CD4-positive, CD25-positive, alpha-beta regulatory T cell (primary cell): ENCODE data around the gene SOD2. TPM values are rescaled to one million over a fixed set of nuclear protein-coding genes. Genes with fewer than 3 reads are reported as not detected.
"Not testable (repeated sequence)": the region's sequence is repeated elsewhere in the genome, so short reads cannot be mapped to it uniquely, and the experiment has no call there.

Source experiments
- ATAC-seq, 2 donors: fragments of 150-1000 bp; cut with Tn5 transposase; one replicate each; pipeline ENCODE4 v1.10.0; 2021; ENCODE audit warnings: low read depth in 2 of 2, moderate number of reproducible peaks in 2 of 2, moderate library complexity in 1 of 2
- DNase-seq, 3 donors: peaks; one replicate each; pipeline versions ENCODE4 v3.0.0 to v3.0.0-alpha.2; 2012 to 2022; ENCODE audit warnings: mixed read lengths in 1 of 3
- H3K27ac ChIP-seq: one replicate; pipeline ENCODE4 v1.7.0; 2013; ENCODE audit warnings: mild to moderate bottlenecking, low read length; ENCODE audit not compliant: insufficient read depth, poor library complexity, severe bottlenecking
- H3K27me3 ChIP-seq: one replicate; pipeline ENCODE4 v1.7.0; 2013; ENCODE audit warnings: low read length; ENCODE audit not compliant: control insufficient read depth, insufficient read depth
- H3K36me3 ChIP-seq: one replicate; pipeline ENCODE4 v1.7.0; 2013; ENCODE audit warnings: mild to moderate bottlenecking, low read length, moderate library complexity; ENCODE audit not compliant: control insufficient read depth, insufficient read depth
- H3K4me1 ChIP-seq: 2 replicates; pipeline ENCODE4 v1.7.0; 2013; ENCODE audit warnings: mild to moderate bottlenecking, low read length; ENCODE audit not compliant: insufficient read depth, control insufficient read depth, poor library complexity, severe bottlenecking
- H3K4me3 ChIP-seq: one replicate; pipeline ENCODE4 v1.7.0; 2013; ENCODE audit warnings: low read depth, mild to moderate bottlenecking, low read length, moderate library complexity
- H3K9me3 ChIP-seq, 2 experiments: 1 replicate in 1 of 2; 2 replicates in 1 of 2; pipeline ENCODE4 v1.7.0; 2013; ENCODE audit warnings: low read length in 2 of 2, mild to moderate bottlenecking in 1 of 2, moderate library complexity in 1 of 2; ENCODE audit not compliant: control insufficient read depth in 2 of 2
- H3K27ac Mint-ChIP-seq, 3 donors: one replicate each; pipeline ENCODE4 v1.8.0; 2020 to 2022; ENCODE audit warnings: mild to moderate bottlenecking in 3 of 3, mixed read lengths in 3 of 3, moderate library complexity in 2 of 3
- H3K27me3 Mint-ChIP-seq: one replicate; pipeline ENCODE4 v1.8.0; 2022; ENCODE audit warnings: mild to moderate bottlenecking, mixed read lengths
- H3K36me3 Mint-ChIP-seq: one replicate; pipeline ENCODE4 v1.8.0; 2020; ENCODE audit warnings: mixed read lengths
- H3K4me1 Mint-ChIP-seq, 4 donors: one replicate each; pipeline ENCODE4 v1.8.0; 2020 to 2022; ENCODE audit warnings: mixed read lengths in 4 of 4, mild to moderate bottlenecking in 1 of 4
- H3K4me3 Mint-ChIP-seq, 4 donors: one replicate each; pipeline ENCODE4 v1.8.0; 2020 to 2022; ENCODE audit warnings: mild to moderate bottlenecking in 4 of 4, mixed read lengths in 4 of 4, moderate library complexity in 3 of 4
- H3K9me3 Mint-ChIP-seq, 7 donors: one replicate each; pipeline ENCODE4 v1.8.0; 2020 to 2022; ENCODE audit warnings: mixed read lengths in 7 of 7, mild to moderate bottlenecking in 3 of 7, moderate library complexity in 2 of 7
- polyA plus RNA-seq, 4 donors: library from polyadenylated mRNA; unstranded; fragments of 300-500 nt; fragmentation: Illumina TruSeq; gene quantifications; one replicate each; pipeline ENCODE4 v1.2.3, GENCODE V29; 2021
- total RNA-seq: library from RNA; stranded (reverse); gene quantifications from one replicate; pipeline ENCODE4 v1.2.3, GENCODE V29; 2022

SOD2 gene
- total RNA-seq, result 187 TPM
- 100 to 1,000 TPM; 112 to 144 (median 136) TPM for polyA plus RNA-seq

DNA sequence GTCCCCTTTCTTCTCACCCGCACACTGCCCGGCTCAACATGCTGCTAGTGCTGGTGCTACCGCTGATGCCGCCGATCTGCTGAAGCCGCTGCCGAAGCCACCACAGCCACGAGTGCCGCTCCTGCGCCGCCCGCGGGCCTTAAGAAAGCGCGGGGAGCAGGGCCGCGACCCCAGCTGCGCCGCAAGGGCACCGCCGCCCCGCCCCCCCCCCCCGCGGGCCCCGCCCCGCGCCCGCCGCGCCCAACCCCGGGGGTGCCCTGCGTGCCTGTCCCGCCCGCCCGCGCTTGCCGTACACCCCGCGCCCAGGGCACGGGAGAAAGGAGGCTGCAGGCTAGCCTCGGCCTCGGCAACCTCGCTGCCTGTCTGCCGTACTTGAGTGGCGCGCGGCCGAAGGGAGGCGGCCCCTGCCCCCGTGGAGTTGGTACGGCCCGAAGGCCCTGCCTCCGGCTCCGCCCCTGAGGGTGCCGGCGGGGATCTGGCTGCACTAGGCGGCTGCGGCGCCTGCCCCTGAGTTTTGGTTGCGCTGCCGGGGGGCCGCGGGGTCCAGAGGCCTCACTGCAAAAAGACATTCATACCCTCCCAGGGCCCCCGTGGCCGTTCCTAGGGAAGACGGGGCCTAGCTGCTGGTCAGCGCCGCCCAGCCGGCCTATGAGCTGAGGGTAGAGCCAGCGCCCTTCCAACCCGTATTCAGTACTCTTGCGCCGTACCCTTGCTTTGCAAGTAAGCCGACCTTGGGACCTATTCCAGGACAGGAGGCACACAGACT is at the start of gene SOD2:
SOD2 (minus strand) TSS at position 114 of the 766 bp plus-strand sequence; CDS start at position 40, 74 bp downstream.
- peak within 1 kb of the TSS; percentile 84 for H3K27ac ChIP-seq
- peak within 1 kb of the TSS; percentile 94 for H3K4me3 ChIP-seq
- Mint-ChIP-seq H3K4me1 (peaks cover 15 to 65% (median 37%) of the 10 kb centered on the region in 4 donors), H3K9me3 (peaks cover 0 to 1% (median 0%) of the 10 kb centered on the region in 7 donors), H3K36me3 (peaks cover 15% of the 10 kb centered on the region), H3K27me3 (no peaks in the 10 kb centered on the region), H3K4me3 (peak within 1 kb of the TSS; percentile 91 to 98 (median 96)), H3K27ac (peak within 1 kb of the TSS; percentile 96 to 98 (median 97))
- DNase-seq (peak; percentile 77 to 94 (median 88)), ATAC-seq (peak; percentile 80 to 82)
- peaks cover 13% of the 10 kb centered on the region for H3K36me3 ChIP-seq
- no peaks in the 10 kb centered on the region for H3K27me3 ChIP-seq
- H3K9me3 ChIP-seq, result no peaks in the 10 kb centered on the region
- peaks cover 51% of the 10 kb centered on the region for H3K4me1 ChIP-seq

DNA sequence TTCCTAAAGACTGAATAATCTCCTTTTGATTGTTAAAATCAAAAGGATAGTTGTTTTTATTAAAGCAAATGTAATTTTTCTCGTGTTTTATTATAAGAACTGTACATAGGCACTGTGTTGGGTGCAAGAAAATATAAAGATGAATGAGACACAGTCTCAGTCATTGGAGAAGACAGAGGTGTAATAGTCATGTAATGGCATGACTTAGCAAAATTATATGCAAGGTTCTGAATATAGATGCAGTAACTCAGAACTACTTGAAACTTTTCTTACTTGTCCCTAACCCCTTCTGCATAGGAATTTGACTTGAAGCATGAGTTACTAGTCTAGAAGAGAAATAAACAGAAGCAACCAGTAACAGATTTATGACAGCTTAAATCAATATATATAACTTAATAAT is 49.1 kb upstream of the SOD2 start:
- no peak for ATAC-seq
- no peak overlapping the region for H3K27ac ChIP-seq
- no peaks in the 10 kb centered on the region for H3K9me3 Mint-ChIP-seq
- peaks cover 30 to 49% (median 38%) of the 10 kb centered on the region in 4 donors for H3K4me1 Mint-ChIP-seq
- no peak overlapping the region for H3K27ac Mint-ChIP-seq
- peaks cover 94% of the 10 kb centered on the region for H3K36me3 ChIP-seq
- H3K27me3 Mint-ChIP-seq, result no peaks in the 10 kb centered on the region
- peaks cover 7% of the 10 kb centered on the region for H3K4me1 ChIP-seq
- no peaks in the 10 kb centered on the region for H3K27me3 ChIP-seq
- H3K36me3 Mint-ChIP-seq, result peaks cover 44% of the 10 kb centered on the region
- H3K9me3 ChIP-seq, result no peaks in the 10 kb centered on the region
- DNase-seq, result no peak
- H3K4me3 ChIP-seq, result no peak overlapping the region
- no peak overlapping the region for H3K4me3 Mint-ChIP-seq

DNA sequence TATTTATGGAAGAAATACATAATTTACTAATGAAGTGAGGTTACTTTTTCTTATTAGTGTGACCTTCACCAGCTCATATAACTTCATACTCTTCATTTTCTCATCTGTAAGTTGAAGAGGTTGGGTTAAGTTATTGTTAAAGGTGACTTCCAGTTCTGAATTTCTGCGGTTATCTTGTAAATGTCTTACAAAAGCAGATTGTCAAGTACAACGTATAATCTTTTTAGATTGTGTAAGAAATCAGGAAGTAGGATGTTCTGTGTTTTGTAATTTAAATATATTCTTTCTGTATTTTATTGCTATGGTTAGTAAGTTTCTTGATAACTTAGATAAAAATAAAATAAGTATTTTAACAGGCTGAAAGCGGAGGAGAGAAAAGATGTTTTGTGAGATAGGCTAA is 46.3 kb upstream of the SOD2 start:
- Mint-ChIP-seq H3K4me1 (peaks cover 22 to 55% (median 30%) of the 10 kb centered on the region in 4 donors), H3K27ac (no peak overlapping the region), H3K36me3 (peaks cover 27% of the 10 kb centered on the region), H3K27me3 (no peaks in the 10 kb centered on the region), H3K9me3 (no peaks in the 10 kb centered on the region), H3K4me3 (no peak overlapping the region)
- Histone ChIP-seq H3K9me3 (no peaks in the 10 kb centered on the region), H3K4me3 (no peak overlapping the region), H3K36me3 (peaks cover 70% of the 10 kb centered on the region), H3K27me3 (no peaks in the 10 kb centered on the region), H3K27ac (peak overlapping the region; percentile 34), H3K4me1 (peaks cover 27% of the 10 kb centered on the region)
- DNase-seq, result no peak
- ATAC-seq, result no peak

DNA sequence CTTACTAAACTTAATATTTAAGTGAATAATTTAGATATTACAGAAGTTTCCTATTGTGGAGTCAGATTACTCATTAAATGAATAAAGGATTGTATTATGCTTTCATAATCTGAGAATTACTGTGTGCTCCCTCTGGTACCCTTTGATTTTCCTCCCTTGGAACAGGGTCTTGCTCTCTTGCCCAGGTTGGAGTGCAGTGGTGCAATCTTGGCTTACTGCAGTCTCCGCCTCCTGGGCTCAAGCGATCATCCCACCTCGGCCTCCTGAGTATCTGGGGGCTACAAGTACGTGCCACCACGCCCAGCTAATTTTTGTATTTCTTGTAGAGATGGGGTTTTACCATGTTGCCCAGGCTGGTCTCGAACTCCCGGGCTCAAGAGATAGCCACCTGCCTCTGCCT is 43.9 kb upstream of the SOD2 start:
- DNase-seq, result no peak
- ATAC-seq, result no peak
- peaks cover 12% of the 10 kb centered on the region for H3K36me3 Mint-ChIP-seq
- H3K9me3 ChIP-seq, result no peaks in the 10 kb centered on the region
- H3K27me3 Mint-ChIP-seq, result no peaks in the 10 kb centered on the region
- H3K4me3 Mint-ChIP-seq, result no peak overlapping the region
- no peaks in the 10 kb centered on the region for H3K27me3 ChIP-seq
- peak overlapping the region; percentile 10 for H3K4me3 ChIP-seq
- H3K36me3 ChIP-seq, result peaks cover 46% of the 10 kb centered on the region
- no peaks in the 10 kb centered on the region for H3K9me3 Mint-ChIP-seq
- peak overlapping the region; percentile 14 for H3K27ac ChIP-seq
- H3K4me1 ChIP-seq, result peaks cover 51% of the 10 kb centered on the region
- H3K27ac Mint-ChIP-seq, result no peak overlapping the region
- H3K4me1 Mint-ChIP-seq, result peaks cover 28 to 72% (median 33%) of the 10 kb centered on the region in 4 donors

DNA sequence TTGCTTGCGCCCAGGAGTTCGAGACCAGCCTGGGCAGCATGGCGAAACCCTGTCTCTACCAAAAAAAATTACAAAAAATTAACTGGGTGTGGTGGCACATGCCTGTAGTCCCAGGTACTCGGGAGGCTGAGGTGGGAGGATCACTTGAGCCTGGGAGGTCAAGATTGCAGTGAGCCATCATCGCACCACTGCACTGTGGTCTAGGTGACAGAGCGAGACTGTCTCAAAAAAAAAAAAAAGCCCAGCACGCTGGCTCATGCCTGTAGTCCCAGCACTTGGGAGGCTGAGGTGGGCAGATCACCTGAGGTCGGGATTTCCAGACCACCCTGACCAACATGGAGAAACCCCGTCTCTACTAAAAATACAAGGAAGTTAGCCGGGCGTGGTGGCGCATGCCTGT is 40.4 kb upstream of the SOD2 start:
- Histone ChIP-seq H3K4me1 (peaks cover 85% of the 10 kb centered on the region), H3K27ac (peak overlapping the region; percentile 33), H3K36me3 (peaks cover 15% of the 10 kb centered on the region)
- H3K36me3 Mint-ChIP-seq, H3K9me3 Mint-ChIP-seq, ATAC-seq, H3K9me3 ChIP-seq, DNase-seq, H3K27me3 ChIP-seq, H3K4me3 ChIP-seq, H3K27me3 Mint-ChIP-seq: not testable (repeated sequence)
- Mint-ChIP-seq H3K27ac (peak overlapping the region in 2 of 3 donors; percentile 4 to 31), H3K4me1 (peaks cover 31 to 90% (median 46%) of the 10 kb centered on the region in 4 donors), H3K4me3 (peak overlapping the region in 1 of 4 donors; percentile 47)

DNA sequence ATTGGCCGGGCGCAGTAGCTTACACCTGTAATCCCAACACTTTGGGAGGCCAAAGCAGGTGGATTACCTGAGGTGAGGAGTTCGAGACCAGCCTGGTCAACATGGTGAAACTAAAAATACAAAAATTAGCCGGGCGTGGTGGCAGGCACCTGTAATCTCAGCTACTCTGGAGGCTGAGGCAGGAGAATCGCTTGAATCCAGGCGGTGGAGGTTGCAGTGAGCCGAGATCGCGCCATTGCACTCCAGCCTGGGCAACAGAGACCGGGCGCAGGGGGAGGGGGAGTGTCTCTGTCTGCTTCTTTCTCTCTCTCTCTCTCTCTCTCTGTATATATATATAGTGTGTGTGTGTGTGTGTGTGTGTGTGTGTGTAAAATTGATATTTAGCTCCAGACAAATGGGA is 39.5 kb upstream of the SOD2 start:
- H3K4me3 ChIP-seq, result peak overlapping the region; percentile 26
- H3K27ac Mint-ChIP-seq, result peak overlapping the region; percentile 44 to 75 (median 56)
- H3K4me1 ChIP-seq, result peaks cover 80% of the 10 kb centered on the region
- H3K27me3 Mint-ChIP-seq, ATAC-seq, H3K9me3 Mint-ChIP-seq, H3K36me3 ChIP-seq, H3K36me3 Mint-ChIP-seq, H3K27me3 ChIP-seq, H3K9me3 ChIP-seq, DNase-seq: not testable (repeated sequence)
- H3K27ac ChIP-seq, result peak overlapping the region; percentile 33
- H3K4me1 Mint-ChIP-seq, result peaks cover 28 to 83% (median 40%) of the 10 kb centered on the region in 4 donors
- peak overlapping the region in 3 of 4 donors; percentile 9 to 82 (median 52) for H3K4me3 Mint-ChIP-seq

DNA sequence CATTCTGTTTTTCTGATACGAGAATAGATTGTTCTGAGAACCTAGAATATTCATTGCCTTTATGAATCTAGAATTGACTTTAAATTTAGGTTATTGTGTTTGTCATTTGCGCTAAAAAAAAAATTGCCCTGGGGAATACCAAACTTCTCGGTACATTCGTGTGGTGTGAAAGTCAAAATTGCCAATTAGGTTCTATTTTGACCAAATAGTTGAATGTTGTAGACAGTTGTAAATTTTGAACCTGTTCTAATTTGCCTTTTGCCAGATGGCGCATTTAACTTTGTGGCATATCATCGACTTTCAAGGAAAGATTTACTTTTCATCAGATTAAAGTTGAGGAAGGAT is 37.3 kb upstream of the SOD2 start:
- Mint-ChIP-seq H3K27ac (peak overlapping the region in 2 of 3 donors; percentile 32), H3K27me3 (peaks cover 9% of the 10 kb centered on the region), H3K9me3 (no peaks in the 10 kb centered on the region), H3K4me1 (peaks cover 35 to 81% (median 48%) of the 10 kb centered on the region in 4 donors), H3K36me3 (no peaks in the 10 kb centered on the region), H3K4me3 (peak overlapping the region; percentile 68 to 99 (median 94))
- ATAC-seq (no peak), DNase-seq (no peak)
- Histone ChIP-seq H3K27ac (peak overlapping the region; percentile 37), H3K36me3 (no peaks in the 10 kb centered on the region), H3K4me1 (peaks cover 79% of the 10 kb centered on the region), H3K9me3 (no peaks in the 10 kb centered on the region), H3K4me3 (peak overlapping the region; percentile 99), H3K27me3 (no peaks in the 10 kb centered on the region)
